ENCODE results near the gene KIF5B. TPM values are rescaled to one million over a fixed set of nuclear protein-coding genes. Genes with fewer than 3 reads are reported as not detected.

The KIF5B gene
- total and polyA plus RNA-seq, 2 of the 8 experiments (the other 6 are each of a cell fraction or from before 2014, with no cell fraction given): 9.8 to 68.4 TPM

DNA sequence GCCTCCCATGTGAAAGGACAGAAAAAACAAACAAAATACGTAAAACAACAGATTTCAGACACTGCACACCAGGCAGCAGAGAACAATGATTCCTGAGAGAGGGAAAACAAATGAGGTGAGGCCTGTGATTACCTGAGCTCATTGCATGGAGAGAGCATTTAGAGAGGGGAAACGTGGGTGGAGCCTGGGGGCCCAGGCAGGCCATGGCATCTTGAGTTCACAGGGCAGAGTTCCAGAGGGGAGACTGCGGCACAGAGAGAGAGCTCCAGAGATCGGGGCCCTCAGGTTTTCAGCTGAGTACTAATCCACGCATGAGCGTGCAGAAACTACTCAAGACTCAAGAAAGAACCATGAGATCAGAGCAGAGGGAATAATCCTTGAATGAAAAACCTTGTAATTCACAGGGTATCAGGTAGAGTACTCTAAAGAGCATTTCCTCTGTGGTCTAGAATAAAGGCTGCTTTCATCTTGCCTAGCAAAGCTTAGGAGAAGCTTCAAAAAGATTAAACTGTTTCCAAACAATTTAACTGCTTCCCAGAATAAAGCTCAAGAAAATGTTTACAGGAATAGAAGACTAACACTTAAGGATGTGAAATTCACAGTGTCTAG lies 81.0 kb downstream of the KIF5B start:
- Histone ChIP-seq H3K9me3 (ENCODE audit: insufficient read depth in 2 of 2, low read depth in 1 of 2, low read length in 1 of 2) (peaks cover 4 to 6% of the 10 kb centered on the region in 2 experiments; a peak in 3 of 4 replicates), H2AK5ac (ENCODE audit: low read depth, low read length) (no peak overlapping the region; the same call in 1 of the 2 replicates), H2BK5ac (ENCODE audit: low read depth, low read length) (no peak overlapping the region), H3K23ac (ENCODE audit: insufficient read length) (no peak overlapping the region), H2AFZ (ENCODE audit: low read length) (peak overlapping the region; percentile 87), H3K79me2 (ENCODE audit: control insufficient read depth in 1 of 2, insufficient read depth in 2 of 2, low read length in 2 of 2) (no peaks in the 10 kb centered on the region), H2BK120ac (replicated peaks; ENCODE audit: low read depth, low read length) (no peak overlapping the region), H3K4me3 (ENCODE audit: extremely low read depth in 1 of 4, insufficient read depth in 2 of 4, low read depth in 3 of 4, low read length in 4 of 4) (no peak overlapping the region), H3K79me1 (ENCODE audit: low read depth, low read length) (no peaks in the 10 kb centered on the region), H4K8ac (ENCODE audit: extremely low read depth, insufficient read depth, low read length) (no peak overlapping the region), H3K27me3 (replicated peaks in 1 of 4; ENCODE audit: control insufficient read depth in 3 of 4, extremely low read depth in 1 of 4, insufficient read depth in 3 of 4, low read length in 3 of 4) (no peaks in the 10 kb centered on the region), H3K36me3 (ENCODE audit: control insufficient read depth in 2 of 4, insufficient read depth in 4 of 4, low read length in 3 of 4) (no peaks in the 10 kb centered on the region), H3K23me2 (ENCODE audit: low read depth, low read length) (no peaks in the 10 kb centered on the region), H3K18ac (ENCODE audit: extremely low read depth, low read length) (no peak overlapping the region; the same call in 1 of the 2 replicates), H3K4me2 (ENCODE audit: insufficient read depth in 1 of 2, low read depth in 2 of 2, low read length in 2 of 2) (no peak overlapping the region), H3K27ac (ENCODE audit: low read depth, low read length) (no peak overlapping the region), H3K4me1 (replicated peaks in 1 of 4; ENCODE audit: control insufficient read depth in 3 of 4, insufficient read depth in 4 of 4, low read length in 3 of 4) (peaks cover 0 to 4% (median 0%) of the 10 kb centered on the region in 4 experiments; a peak in 1 of 7 replicates), H3K14ac (ENCODE audit: insufficient read length) (no peak overlapping the region), H2BK20ac (ENCODE audit: low read length) (no peak overlapping the region), H3K4ac (replicated peaks; ENCODE audit: insufficient read length, low read depth, low read length) (peak overlapping the region; percentile 53), H3K9ac (replicated peaks in 1 of 4; ENCODE audit: extremely low read depth in 1 of 4, low read depth in 3 of 4, low read length in 3 of 4) (no peak overlapping the region), H4K20me1 (replicated peaks in 1 of 2; ENCODE audit: control insufficient read depth in 1 of 2, insufficient read depth in 2 of 2, low read length in 2 of 2) (no peaks in the 10 kb centered on the region), H2BK15ac (ENCODE audit: low read length) (no peak overlapping the region), H4K5ac (ENCODE audit: insufficient read length, low read depth, low read length) (no peak overlapping the region), H3K56ac (replicated peaks; ENCODE audit: insufficient read length, low read depth, low read length) (no peak overlapping the region), H2BK12ac (ENCODE audit: low read depth, low read length) (no peak overlapping the region), H4K91ac (replicated peaks; ENCODE audit: insufficient read length, low read length) (peak overlapping the region; percentile 15)
- ChIA-PET CTCF (ENCODE audit: partially characterized antibody) (interaction anchor here (0.6 to 1.6 kb wide), 6 partner anchors 10 to 250 kb away, joined by 3 to 5 read pairs (median 4); no protein-coding TSS in a partner anchor), POLR2A (ENCODE audit: partially characterized antibody) (no interaction called here)
- TF ChIP-seq POLR2AphosphoS5 (IDR thresholded peaks at IDR 0.05; ENCODE audit: low read depth, low read length): no peak
- no peak for TF ChIP-seq TAF1 (IDR thresholded peaks at IDR 0.05; ENCODE audit: low read depth, low read length)
- no peak for TF ChIP-seq SUZ12 (IDR thresholded peaks at IDR 0.05; ENCODE audit: low read length)
- TF ChIP-seq TAF7 (optimal IDR thresholded peaks at IDR 0.05; ENCODE audit: borderline replicate concordance, low read depth, low read length): no peak
- no peak for TF ChIP-seq ZNF274 (IDR thresholded peaks at IDR 0.05; ENCODE audit: borderline replicate concordance, extremely low read depth, low read length)
- no peak for TF ChIP-seq NANOG (IDR thresholded peaks at IDR 0.05; ENCODE audit: insufficient read depth, low read depth, low read length, poor library complexity, severe bottlenecking)
- no peak for DNase-seq (ENCODE audit: low read depth in 1 of 2, low spot score in 2 of 2)
- no peak for FAIRE-seq
- 83% methylated on average over 6 of the region's 6 CpGs; no CpG with 5 or more reads in 1 of the 2 experiments for WGBS, 2 experiments (ENCODE audit: extremely low coverage in 1 of 2, insufficient coverage in 1 of 2, insufficient read length in 1 of 2, insufficient replicate concordance in 2 of 2, low coverage in 1 of 2, low lambda C conversion rate in 2 of 2, missing lambda C conversion rate in 1 of 2)
